Measurements from ENCODE around the gene OR2T1.
"Not testable (repeated sequence)": the region's sequence is repeated elsewhere in the genome, so short reads cannot be mapped to it uniquely, and the experiment has no call there.

OR2T1 gene

GRCh38 chr1:248436303-248436702 is 33.5 kb downstream of the OR2T1 start:
- not testable (repeated sequence) for DNase-seq

DNA sequence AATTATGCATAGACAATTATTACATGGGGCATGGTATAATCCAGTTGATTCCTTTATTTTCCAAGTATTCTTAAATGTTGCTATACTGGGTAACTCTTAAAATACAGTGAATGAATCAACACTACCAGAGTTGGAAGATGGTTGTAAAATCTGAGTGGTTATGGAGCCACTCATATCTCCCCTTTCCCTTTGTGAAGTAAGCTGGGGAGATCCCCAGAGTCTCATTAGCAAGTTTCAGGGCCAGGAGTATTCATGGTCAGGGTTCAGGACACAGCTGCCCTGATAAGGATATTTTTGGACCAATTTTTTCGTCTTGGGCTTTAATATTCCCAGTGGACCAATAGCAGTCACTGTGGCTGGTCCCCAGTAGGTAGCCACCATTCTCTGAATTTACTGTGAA is 35.8 kb downstream of the OR2T1 start:
- not testable (repeated sequence) for DNase-seq

DNA sequence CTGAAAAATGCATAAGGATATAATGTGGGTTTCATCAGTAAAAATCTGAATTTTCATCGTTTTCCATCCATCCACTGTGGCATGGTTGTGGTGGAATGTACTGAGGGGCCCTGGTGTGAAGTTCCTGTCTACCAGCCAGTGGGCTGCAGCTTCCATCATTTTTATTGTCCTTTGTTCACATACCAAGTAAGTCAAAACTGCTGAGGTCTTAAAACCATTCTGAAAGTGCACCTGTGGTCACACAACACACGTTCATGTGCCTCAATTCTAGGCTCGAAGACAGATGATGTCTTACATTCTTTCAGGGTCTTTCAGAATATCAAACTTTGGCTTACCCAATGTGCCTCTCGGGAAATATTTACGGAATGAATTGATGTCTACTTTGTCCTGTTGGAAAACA is 36.4 kb downstream of the OR2T1 start:
- DNase-seq, result not testable (repeated sequence)

GRCh38 chr1:248442500-248443277 is 39.8 kb downstream of the OR2T1 start:
- DNase-seq, result not testable (repeated sequence)

DNA sequence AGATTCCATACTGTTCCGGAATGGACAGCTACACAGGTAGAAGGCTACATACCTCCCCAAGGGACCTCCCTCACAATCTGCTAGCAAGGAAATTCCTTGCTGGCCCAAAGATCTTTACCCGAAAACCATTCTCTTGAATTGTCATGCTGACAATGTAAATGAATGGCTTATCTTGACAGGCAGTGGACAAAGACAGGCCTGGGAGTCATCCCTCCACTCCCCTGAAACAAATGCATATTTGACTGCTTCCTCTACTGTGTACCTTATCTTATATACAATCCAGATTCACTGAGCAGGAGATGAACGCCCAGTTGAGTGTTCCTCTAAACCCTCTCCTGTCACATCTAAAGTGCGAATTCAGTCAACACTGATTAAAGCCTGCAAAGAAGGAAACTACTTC is 41.8 kb downstream of the OR2T1 start:
- not testable (repeated sequence) for DNase-seq

GRCh38 chr1:248445399-248445798 is 42.6 kb downstream of the OR2T1 start, which contains the start of gene OR2T2:
TSS of gene OR2T2 (plus strand) at chr1:248445637. CDS start at chr1:248452798, 7,161 bp downstream.
- not testable (repeated sequence) for DNase-seq

DNA sequence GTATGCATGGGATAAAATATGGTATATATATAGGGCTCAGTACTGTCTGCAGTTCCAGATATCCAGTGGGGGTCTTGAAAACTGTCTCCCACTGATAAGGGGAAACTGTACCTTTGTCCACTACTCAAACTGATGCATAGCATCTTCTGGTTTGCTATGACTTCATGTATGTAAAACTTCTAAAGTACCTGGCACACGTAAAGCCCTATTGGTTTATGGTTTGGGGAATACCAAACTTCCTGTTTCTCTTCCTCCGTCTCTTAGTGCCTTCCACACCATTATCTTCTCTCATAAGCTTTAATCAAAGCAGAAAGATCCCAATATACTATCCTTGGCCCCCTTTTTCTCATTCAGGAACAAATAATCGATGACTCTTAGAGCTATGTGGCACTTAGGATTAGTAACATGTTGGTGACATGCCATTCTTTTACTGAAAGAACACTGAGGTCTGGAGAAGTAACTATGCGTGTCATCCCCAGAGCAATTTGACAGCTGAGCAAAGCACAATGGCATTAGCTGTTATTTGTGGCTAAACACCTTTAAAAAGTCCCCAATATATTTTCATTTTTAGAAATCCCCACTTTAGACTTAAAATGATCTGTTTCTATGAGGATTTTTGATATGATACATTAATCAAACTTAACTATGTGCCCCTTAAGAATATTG is 45.7 kb downstream of the OR2T1 start:
- DNase-seq, result not testable (repeated sequence)

DNA sequence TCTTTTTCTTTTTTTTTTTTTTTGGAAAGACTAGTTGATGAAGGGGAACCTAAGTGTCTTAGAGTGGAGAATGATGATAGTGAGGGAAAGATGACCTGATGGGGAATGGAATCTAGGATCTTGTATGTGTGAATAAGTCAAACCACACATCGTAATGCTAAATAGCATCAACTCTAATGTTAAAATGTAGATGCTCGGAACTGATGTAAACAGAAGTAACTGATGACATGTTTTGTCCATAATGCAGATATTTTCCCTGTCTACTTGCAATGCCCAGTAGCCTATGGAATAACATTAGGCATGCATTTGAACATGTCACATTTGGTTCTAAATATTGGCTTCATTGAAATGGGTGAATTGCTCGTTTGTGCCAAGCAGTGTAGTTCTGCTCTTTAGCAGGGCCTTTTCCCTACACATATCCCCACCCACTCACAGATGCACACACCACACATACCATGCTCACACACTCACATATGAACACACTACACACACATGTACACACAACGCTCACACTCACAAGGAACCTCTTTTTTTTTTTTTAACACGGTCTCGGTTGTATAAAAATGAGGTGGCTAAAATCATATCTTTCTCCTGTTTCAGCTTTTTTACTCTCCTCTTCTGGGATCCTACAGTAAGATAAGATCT is 47.1 kb downstream of the OR2T1 start:
- not testable (repeated sequence) for DNase-seq

DNA sequence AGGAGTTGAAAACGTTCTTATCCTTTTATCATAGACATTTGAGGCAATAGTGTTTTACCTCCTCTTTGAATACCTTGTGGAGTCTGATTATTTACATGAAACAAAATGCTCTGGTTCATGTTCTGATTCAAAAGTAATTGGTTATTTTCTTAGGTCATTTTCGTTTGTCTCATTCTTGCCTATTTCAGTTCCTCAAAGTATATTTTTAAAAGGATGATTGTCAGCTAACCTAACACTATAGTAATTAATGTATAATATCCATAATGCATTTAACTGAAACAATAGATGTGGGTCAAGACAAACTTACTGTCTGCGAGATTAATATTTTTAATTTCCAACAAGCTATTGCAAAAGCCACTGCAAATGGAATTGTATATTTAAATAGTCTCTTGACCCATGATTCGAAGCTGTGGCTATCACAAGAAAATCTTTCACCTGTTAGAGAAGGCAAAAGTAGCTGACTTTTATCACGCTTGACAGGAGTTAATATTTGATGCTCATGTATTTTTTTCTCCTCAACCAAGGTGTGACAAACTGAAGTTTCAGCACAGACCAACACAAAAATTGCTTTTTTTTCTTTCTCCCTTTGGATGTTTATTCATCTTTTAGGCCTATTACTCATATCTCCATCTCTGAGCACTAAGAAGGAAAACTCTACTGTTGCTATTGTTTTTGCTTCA is 47.8 kb downstream of the OR2T1 start:
- DNase-seq, result not testable (repeated sequence)

- DNase-seq, result not testable (repeated sequence)
Observed at GRCh38 chr1:248453619-248454018, 50.8 kb downstream of the OR2T1 start.

- DNase-seq, result not testable (repeated sequence)
Observed at GRCh38 chr1:248455045-248455444, 52.2 kb downstream of the OR2T1 start.

DNA sequence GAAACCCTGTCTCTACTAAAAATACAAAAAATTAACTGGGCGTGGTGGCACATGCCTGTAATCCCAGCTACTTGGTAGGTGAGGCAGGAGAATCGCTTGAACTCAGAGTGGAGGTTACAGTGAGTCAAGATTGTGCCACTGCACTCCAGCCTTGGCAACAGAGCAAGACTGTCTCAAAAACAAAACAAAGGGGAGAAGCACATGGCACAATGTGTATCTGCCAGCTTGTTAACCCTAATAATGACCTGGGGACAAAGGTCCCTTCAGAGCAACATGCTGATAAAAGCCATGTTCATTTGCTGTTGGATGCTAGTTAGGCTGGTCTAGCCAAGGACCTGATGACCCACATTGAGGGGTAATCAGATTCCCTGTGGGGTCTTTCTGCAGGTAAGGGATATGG is 53.8 kb downstream of the OR2T1 start:
- DNase-seq, result not testable (repeated sequence)
